ENCODE measurements around the gene DSCAM.

DNA sequence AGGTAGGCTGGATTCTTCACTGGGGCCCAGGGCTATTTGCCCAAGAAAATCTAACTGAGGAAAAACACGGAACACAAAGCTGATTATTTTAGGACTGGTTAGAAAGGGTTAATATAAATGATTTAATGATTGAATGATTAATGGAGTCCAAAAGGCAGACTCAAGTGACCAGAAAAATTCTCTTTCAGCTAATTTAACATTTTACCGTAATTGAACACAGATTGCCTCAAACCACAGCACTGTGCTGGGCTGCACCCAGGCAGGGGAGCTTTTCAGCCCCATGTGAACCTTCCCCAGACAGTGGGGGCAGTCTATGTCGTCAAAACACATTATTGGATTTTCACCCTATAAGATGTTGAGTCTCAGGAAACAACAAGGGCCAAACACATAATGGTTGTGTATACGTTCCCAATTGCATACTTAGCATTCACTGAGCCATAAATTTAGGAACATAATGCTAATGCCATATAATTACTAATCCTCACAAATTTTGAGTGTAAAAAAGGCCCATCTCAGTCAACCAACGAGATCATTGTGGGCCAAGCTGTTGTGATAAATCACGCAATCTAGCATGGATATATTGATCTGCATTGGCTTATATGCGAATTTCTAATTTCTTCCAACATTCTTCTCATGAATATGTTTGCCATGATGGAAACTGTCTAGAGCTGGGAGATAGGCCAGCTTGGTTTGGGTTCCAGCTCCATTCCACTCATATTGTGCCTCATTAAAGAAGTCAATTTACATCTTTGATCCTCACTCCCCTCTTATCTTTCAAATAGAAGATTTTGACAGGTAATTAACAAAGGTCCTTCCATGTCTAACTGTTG lies 27.7 kb downstream of the DSCAM start:
- TF ChIP-seq, protein P1, sequence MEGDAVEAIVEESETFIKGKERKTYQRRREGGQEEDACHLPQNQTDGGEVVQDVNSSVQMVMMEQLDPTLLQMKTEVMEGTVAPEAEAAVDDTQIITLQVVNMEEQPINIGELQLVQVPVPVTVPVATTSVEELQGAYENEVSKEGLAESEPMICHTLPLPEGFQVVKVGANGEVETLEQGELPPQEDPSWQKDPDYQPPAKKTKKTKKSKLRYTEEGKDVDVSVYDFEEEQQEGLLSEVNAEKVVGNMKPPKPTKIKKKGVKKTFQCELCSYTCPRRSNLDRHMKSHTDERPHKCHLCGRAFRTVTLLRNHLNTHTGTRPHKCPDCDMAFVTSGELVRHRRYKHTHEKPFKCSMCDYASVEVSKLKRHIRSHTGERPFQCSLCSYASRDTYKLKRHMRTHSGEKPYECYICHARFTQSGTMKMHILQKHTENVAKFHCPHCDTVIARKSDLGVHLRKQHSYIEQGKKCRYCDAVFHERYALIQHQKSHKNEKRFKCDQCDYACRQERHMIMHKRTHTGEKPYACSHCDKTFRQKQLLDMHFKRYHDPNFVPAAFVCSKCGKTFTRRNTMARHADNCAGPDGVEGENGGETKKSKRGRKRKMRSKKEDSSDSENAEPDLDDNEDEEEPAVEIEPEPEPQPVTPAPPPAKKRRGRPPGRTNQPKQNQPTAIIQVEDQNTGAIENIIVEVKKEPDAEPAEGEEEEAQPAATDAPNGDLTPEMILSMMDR (IDR thresholded peaks at IDR 0.05 in 4 of 5, conservative IDR thresholded peaks at IDR 0.05 in 1 of 5): no peak
- no peak for TF ChIP-seq POLR2A (IDR thresholded peaks at IDR 0.05)
